Endothelial cell (in vitro differentiated cells): ENCODE measurements around the gene ASCC1. TPM values are rescaled to one million over a fixed set of nuclear protein-coding genes. Genes with fewer than 3 reads are reported as not detected.
"Not testable (repeated sequence)": the region's sequence is repeated elsewhere in the genome, so short reads cannot be mapped to it uniquely, and the experiment has no call there.

Experiments used
- DNase-seq: peaks from one replicate; pipeline ENCODE4 v3.0.0; 2021; ENCODE audit warnings: low spot score
- H3K27ac Mint-ChIP-seq: one replicate; pipeline ENCODE4 v1.8.0; 2021; ENCODE audit warnings: mixed read lengths, inconsistent platforms; ENCODE audit not compliant: unreplicated experiment
- H3K27me3 Mint-ChIP-seq: one replicate; pipeline ENCODE4 v1.8.0; 2021; ENCODE audit warnings: mild to moderate bottlenecking, moderate library complexity, mixed read lengths, inconsistent platforms; ENCODE audit not compliant: unreplicated experiment
- H3K36me3 Mint-ChIP-seq: one replicate; pipeline ENCODE4 v1.8.0; 2021; ENCODE audit warnings: mild to moderate bottlenecking, low read depth, mixed read lengths, inconsistent platforms; ENCODE audit not compliant: unreplicated experiment
- H3K4me1 Mint-ChIP-seq: one replicate; pipeline ENCODE4 v1.8.0; 2021; ENCODE audit warnings: mild to moderate bottlenecking, mixed read lengths, inconsistent platforms; ENCODE audit not compliant: unreplicated experiment
- H3K4me3 Mint-ChIP-seq: one replicate; pipeline ENCODE4 v1.8.0; 2021; ENCODE audit warnings: mild to moderate bottlenecking, mixed read lengths, inconsistent platforms; ENCODE audit not compliant: unreplicated experiment
- H3K9me3 Mint-ChIP-seq: one replicate; pipeline ENCODE4 v1.8.0; 2021; ENCODE audit warnings: mixed read lengths, inconsistent platforms; ENCODE audit not compliant: unreplicated experiment
- total RNA-seq: library from RNA; stranded (reverse); fragmentation: NEBNext Ultra II Directional; extraction: Animal tissue kit (Norgen Biotek cat#: 25700); gene quantifications from one replicate; pipeline ENCODE4 v1.2.1, GENCODE V29; 2021; ENCODE audit not compliant: unreplicated experiment
- TF ChIP-seq, protein P1 (sequence below): fragments of 200-600 bp; sonication (generic); IDR thresholded peaks from one replicate; pipeline ENCODE4 v1.5.0; 2021; ENCODE audit warnings: antibody characterized with exemption; ENCODE audit not compliant: unreplicated experiment

Gene ASCC1
- total RNA-seq, 1 donor from 2014 or later: 32.1 TPM

DNA sequence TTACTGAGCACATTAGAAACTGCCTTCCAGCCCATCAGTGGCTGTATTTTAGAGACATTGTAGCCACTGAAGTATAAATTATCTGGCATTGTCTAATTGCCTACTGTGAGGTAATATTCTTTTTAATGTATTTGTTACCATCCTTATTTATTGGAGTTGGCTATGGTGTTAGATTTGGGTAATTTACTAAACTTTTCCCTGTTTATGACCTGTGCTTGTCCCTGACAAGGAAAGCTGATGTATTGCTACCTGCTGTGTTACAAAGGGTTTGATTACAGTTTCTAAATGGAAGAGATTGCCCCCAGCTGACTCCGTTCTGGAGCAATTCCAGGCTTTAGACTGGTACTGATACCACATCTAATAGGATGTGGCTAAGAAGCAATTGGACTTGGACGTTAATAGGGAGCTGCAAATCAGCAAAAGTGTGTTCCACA is 12.3 kb upstream of the ASCC1 start:
- peaks cover 9% of the 10 kb centered on the region for H3K36me3 Mint-ChIP-seq
- H3K9me3 Mint-ChIP-seq: no peaks in the 10 kb centered on the region
- TF ChIP-seq, protein P1, sequence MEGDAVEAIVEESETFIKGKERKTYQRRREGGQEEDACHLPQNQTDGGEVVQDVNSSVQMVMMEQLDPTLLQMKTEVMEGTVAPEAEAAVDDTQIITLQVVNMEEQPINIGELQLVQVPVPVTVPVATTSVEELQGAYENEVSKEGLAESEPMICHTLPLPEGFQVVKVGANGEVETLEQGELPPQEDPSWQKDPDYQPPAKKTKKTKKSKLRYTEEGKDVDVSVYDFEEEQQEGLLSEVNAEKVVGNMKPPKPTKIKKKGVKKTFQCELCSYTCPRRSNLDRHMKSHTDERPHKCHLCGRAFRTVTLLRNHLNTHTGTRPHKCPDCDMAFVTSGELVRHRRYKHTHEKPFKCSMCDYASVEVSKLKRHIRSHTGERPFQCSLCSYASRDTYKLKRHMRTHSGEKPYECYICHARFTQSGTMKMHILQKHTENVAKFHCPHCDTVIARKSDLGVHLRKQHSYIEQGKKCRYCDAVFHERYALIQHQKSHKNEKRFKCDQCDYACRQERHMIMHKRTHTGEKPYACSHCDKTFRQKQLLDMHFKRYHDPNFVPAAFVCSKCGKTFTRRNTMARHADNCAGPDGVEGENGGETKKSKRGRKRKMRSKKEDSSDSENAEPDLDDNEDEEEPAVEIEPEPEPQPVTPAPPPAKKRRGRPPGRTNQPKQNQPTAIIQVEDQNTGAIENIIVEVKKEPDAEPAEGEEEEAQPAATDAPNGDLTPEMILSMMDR: no peak
- H3K4me1 Mint-ChIP-seq: peaks cover 4% of the 10 kb centered on the region
- no peak for DNase-seq
- H3K27me3 Mint-ChIP-seq: no peaks in the 10 kb centered on the region
- H3K4me3 Mint-ChIP-seq: no peak overlapping the region
- no peak overlapping the region for H3K27ac Mint-ChIP-seq

DNA sequence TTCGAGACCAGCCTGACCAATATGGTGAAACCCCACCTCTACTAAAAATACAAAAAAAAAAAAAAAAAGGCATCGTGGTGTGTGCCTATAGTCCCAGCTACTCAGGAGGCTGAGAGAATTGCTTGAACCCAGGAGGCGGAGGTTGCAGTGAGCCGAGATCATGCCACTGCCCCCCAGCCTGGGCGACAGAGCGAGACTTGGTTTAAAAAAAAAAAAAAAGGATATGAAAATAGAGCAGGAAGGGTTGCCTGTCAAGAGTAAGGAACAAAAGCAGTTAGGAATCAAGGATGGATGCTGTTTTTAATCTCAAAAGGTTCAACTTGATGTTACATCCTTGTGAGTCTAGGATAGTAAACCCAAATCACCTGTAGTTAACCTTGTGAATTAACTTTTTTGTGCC is 11.8 kb upstream of the ASCC1 start:
- H3K27ac Mint-ChIP-seq: no peak overlapping the region
- peaks cover 5% of the 10 kb centered on the region for H3K4me1 Mint-ChIP-seq
- H3K27me3 Mint-ChIP-seq: no peaks in the 10 kb centered on the region
- no peak for DNase-seq
- no peaks in the 10 kb centered on the region for H3K9me3 Mint-ChIP-seq
- TF ChIP-seq, protein P1: no peak
- H3K36me3 Mint-ChIP-seq: peaks cover 4% of the 10 kb centered on the region
- no peak overlapping the region for H3K4me3 Mint-ChIP-seq

- Mint-ChIP-seq H3K4me3 (no peak overlapping the region), H3K4me1 (peaks cover 5% of the 10 kb centered on the region), H3K27ac (no peak overlapping the region), H3K27me3 (no peaks in the 10 kb centered on the region), H3K36me3 (peaks cover 3% of the 10 kb centered on the region), H3K9me3 (no peaks in the 10 kb centered on the region)
- TF ChIP-seq, protein P1: no peak
- DNase-seq: no peak
Measured at GRCh38 chr10:72226418-72227027, 10.4 kb upstream of the ASCC1 start.

GRCh38 chr10:72224191-72224590 is 8.1 kb upstream of the ASCC1 start:
- not testable (repeated sequence) for H3K9me3 Mint-ChIP-seq, H3K27ac Mint-ChIP-seq

GRCh38 chr10:72223743-72224101 is 7.6 kb upstream of the ASCC1 start:
- Mint-ChIP-seq H3K4me1 (peaks cover 3% of the 10 kb centered on the region), H3K4me3 (no peak overlapping the region), H3K9me3 (no peaks in the 10 kb centered on the region), H3K36me3 (no peaks in the 10 kb centered on the region), H3K27me3 (no peaks in the 10 kb centered on the region), H3K27ac (no peak overlapping the region)
- TF ChIP-seq, protein P1: no peak
- no peak for DNase-seq

More at GRCh38 chr10:72224191-72224590, 8.1 kb upstream of the ASCC1 start:
- not testable (repeated sequence) for H3K36me3 Mint-ChIP-seq, H3K27me3 Mint-ChIP-seq, DNase-seq, H3K4me3 Mint-ChIP-seq, H3K4me1 Mint-ChIP-seq
